ENCODE data around the gene MTMR3. TPM values are rescaled to one million over a fixed set of nuclear protein-coding genes. Genes with fewer than 3 reads are reported as not detected.

MTMR3 gene
- total RNA-seq, 1 experiment from 2014 or later = 27.0 TPM

DNA sequence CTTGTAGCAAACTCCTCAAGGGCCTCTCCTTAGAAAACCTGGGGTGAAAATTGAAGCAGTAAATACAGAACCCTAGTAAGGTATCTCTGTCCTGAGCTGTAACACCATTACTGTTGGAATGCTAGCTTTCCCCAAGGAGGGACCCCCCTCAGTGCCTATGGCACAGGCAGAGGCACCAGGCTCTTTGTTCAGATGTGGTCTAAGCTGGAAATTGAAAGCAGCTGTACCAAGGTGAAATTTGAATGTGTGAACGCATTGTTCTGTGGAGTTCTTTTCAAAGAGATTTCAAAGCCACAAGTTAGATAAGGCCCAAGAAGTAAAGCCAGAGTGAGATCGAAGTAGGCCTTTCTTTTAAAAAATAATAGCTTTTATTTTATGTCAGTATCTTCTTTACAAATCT lies 125.4 kb downstream of the MTMR3 start:
- no peak overlapping the region for H3K4me3 ChIP-seq (replicated peaks in 1 of 2; ENCODE audit: low read depth in 1 of 2, low read length in 2 of 2)
- no peaks in the 10 kb centered on the region for H3K27me3 ChIP-seq (ENCODE audit: insufficient read depth, low read length)
- no peaks in the 10 kb centered on the region for H3K79me2 ChIP-seq (ENCODE audit: insufficient read depth, low read length)
- ATAC-seq (no peak), DNase-seq (ENCODE audit: low read depth, low spot score) (no peak)
- H4K20me1 ChIP-seq (ENCODE audit: insufficient read depth) = peaks cover 4% of the 10 kb centered on the region; the same call in 1 of the 2 replicates
- RAD21 ChIA-PET (ENCODE audit: low non-redundant PET in 1 of 2, low total read pairs in 2 of 2, uncharacterized antibody in 2 of 2, unreplicated experiment in 2 of 2) = no interaction called here
- intact Hi-C loops (cut with micrococcal nuclease) = no loop called here
- POLR2A ChIA-PET = no interaction called here
- TF ChIP-seq RAD21 (IDR thresholded peaks at IDR 0.05; ENCODE audit: low read depth) (no peak), EZH2phosphoT487 (IDR thresholded peaks at IDR 0.05; ENCODE audit: borderline replicate concordance) (no peak), ELF1 (IDR thresholded peaks at IDR 0.05; ENCODE audit: borderline replicate concordance, low read depth) (no peak), JUND (IDR thresholded peaks at IDR 0.05) (no peak), YY1 (IDR thresholded peaks at IDR 0.05; ENCODE audit: extremely low read depth, insufficient replicate concordance, low read depth, low read length) (no peak), EZH2 (IDR thresholded peaks at IDR 0.05) (no peak), ZNF274 (IDR thresholded peaks at IDR 0.05; ENCODE audit: low read depth, low read length) (no peak), FOSL1 (IDR thresholded peaks at IDR 0.05; ENCODE audit: low read depth) (no peak), POLR2A (IDR thresholded peaks at IDR 0.05; ENCODE audit: borderline replicate concordance, extremely low read depth, insufficient read depth, insufficient read length) (no peak), EGR1 (IDR thresholded peaks at IDR 0.05; ENCODE audit: low read depth) (no peak), SRF (IDR thresholded peaks at IDR 0.05; ENCODE audit: low read depth) (no peak), SP1 (IDR thresholded peaks at IDR 0.05; ENCODE audit: low read depth) (no peak), SIN3A (IDR thresholded peaks at IDR 0.05; ENCODE audit: low read depth) (no peak), CEBPB (IDR thresholded peaks at IDR 0.05; ENCODE audit: low read depth) (no peak), MAX (IDR thresholded peaks at IDR 0.05) (no peak), ATF3 (IDR thresholded peaks at IDR 0.05) (no peak), ZFX (IDR thresholded peaks at IDR 0.05) (no peak), CBX3 (IDR thresholded peaks at IDR 0.05; ENCODE audit: low read depth) (no peak)
- TF ChIP-seq, protein P1, sequence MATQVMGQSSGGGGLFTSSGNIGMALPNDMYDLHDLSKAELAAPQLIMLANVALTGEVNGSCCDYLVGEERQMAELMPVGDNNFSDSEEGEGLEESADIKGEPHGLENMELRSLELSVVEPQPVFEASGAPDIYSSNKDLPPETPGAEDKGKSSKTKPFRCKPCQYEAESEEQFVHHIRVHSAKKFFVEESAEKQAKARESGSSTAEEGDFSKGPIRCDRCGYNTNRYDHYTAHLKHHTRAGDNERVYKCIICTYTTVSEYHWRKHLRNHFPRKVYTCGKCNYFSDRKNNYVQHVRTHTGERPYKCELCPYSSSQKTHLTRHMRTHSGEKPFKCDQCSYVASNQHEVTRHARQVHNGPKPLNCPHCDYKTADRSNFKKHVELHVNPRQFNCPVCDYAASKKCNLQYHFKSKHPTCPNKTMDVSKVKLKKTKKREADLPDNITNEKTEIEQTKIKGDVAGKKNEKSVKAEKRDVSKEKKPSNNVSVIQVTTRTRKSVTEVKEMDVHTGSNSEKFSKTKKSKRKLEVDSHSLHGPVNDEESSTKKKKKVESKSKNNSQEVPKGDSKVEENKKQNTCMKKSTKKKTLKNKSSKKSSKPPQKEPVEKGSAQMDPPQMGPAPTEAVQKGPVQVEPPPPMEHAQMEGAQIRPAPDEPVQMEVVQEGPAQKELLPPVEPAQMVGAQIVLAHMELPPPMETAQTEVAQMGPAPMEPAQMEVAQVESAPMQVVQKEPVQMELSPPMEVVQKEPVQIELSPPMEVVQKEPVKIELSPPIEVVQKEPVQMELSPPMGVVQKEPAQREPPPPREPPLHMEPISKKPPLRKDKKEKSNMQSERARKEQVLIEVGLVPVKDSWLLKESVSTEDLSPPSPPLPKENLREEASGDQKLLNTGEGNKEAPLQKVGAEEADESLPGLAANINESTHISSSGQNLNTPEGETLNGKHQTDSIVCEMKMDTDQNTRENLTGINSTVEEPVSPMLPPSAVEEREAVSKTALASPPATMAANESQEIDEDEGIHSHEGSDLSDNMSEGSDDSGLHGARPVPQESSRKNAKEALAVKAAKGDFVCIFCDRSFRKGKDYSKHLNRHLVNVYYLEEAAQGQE (IDR thresholded peaks at IDR 0.05; ENCODE audit: low read depth) = no peak
- TF ChIP-seq, protein P2, sequence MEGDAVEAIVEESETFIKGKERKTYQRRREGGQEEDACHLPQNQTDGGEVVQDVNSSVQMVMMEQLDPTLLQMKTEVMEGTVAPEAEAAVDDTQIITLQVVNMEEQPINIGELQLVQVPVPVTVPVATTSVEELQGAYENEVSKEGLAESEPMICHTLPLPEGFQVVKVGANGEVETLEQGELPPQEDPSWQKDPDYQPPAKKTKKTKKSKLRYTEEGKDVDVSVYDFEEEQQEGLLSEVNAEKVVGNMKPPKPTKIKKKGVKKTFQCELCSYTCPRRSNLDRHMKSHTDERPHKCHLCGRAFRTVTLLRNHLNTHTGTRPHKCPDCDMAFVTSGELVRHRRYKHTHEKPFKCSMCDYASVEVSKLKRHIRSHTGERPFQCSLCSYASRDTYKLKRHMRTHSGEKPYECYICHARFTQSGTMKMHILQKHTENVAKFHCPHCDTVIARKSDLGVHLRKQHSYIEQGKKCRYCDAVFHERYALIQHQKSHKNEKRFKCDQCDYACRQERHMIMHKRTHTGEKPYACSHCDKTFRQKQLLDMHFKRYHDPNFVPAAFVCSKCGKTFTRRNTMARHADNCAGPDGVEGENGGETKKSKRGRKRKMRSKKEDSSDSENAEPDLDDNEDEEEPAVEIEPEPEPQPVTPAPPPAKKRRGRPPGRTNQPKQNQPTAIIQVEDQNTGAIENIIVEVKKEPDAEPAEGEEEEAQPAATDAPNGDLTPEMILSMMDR (IDR thresholded peaks at IDR 0.05 in 2 of 3, conservative IDR thresholded peaks at IDR 0.05 in 1 of 3; ENCODE audit: borderline replicate concordance in 1 of 3, insufficient read depth in 1 of 3, low read depth in 2 of 3, low read length in 2 of 3) = no peak
- BruUV-seq (replicated peaks) = no TSS peak
- H3K4me1 ChIP-seq (ENCODE audit: control insufficient read depth in 1 of 2, insufficient read depth in 2 of 2, low read length in 2 of 2) = no peaks in the 10 kb centered on the region
- H3K4me2 ChIP-seq (ENCODE audit: low read length) = no peak overlapping the region
- no peak overlapping the region for H3K27ac ChIP-seq (ENCODE audit: low read depth, low read length)
- H3K9me2 ChIP-seq (ENCODE audit: insufficient read depth) = no peaks in the 10 kb centered on the region
- H3K36me3 ChIP-seq (ENCODE audit: control insufficient read depth in 1 of 2, insufficient read depth in 2 of 2, low read length in 2 of 2) = peaks cover 5 to 16% of the 10 kb centered on the region in 2 experiments; a peak in 3 of 4 replicates
- CTCF ChIA-PET = interaction anchor here (1.3 kb wide), 1 partner anchor 307 kb away, joined by 3 read pairs; no protein-coding TSS in a partner anchor
- H3K9me3 ChIP-seq (ENCODE audit: control insufficient read depth in 1 of 2, insufficient read depth in 1 of 2, low read depth in 1 of 2, low read length in 2 of 2) = no peaks in the 10 kb centered on the region
- H3K9ac ChIP-seq (ENCODE audit: low read length) = no peak overlapping the region
- no peak overlapping the region for H2AFZ ChIP-seq (ENCODE audit: low read depth, low read length, poor library complexity, severe bottlenecking)

Measured in HCT116 (cell line).